NCI-H1092 (cell line): ENCODE results near the gene PRMT2.
"Not testable (repeated sequence)": the region's sequence is repeated elsewhere in the genome, so short reads cannot be mapped to it uniquely, and the experiment has no call there.

ENCODE experiments used
- DNase-seq: peaks from one replicate; lab custom pipeline; 2025; lab: John Stamatoyannopoulos, UW

Gene PRMT2

DNA sequence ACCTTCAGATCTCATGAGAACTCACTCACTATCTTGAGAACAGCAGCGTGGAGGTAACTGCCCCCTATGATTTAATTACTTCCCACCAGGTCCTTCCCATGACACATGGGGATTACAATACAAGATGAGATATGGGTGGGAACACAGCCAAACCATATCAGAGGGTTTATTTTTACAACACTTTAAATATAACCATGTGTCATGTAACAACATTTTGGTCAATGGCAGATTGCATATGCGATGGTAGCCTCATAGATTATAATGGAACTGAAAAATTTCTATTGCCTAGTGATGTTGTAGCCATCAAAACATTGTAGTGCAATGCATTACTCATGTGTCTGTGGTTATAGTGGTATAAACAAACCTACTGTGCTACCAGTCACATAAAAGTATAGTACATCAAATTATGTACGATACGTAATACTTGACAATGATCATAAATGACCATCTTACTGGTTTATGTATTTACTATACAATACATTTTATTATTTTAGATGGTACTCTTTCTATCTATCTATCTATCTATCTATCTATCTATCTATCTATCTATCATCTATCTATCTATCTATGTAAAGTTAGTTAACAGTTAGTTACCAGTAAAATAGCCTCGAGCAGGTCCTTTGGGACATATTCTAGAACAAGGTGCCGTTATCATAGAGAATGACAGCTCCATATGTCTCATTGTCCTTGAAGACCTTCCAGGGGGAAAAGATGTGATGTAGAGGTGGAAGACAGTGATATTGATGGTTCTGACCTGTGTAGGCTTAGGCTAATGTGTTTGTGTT lies 18.0 kb upstream of the PRMT2 start:
- DNase-seq = no peak

DNA sequence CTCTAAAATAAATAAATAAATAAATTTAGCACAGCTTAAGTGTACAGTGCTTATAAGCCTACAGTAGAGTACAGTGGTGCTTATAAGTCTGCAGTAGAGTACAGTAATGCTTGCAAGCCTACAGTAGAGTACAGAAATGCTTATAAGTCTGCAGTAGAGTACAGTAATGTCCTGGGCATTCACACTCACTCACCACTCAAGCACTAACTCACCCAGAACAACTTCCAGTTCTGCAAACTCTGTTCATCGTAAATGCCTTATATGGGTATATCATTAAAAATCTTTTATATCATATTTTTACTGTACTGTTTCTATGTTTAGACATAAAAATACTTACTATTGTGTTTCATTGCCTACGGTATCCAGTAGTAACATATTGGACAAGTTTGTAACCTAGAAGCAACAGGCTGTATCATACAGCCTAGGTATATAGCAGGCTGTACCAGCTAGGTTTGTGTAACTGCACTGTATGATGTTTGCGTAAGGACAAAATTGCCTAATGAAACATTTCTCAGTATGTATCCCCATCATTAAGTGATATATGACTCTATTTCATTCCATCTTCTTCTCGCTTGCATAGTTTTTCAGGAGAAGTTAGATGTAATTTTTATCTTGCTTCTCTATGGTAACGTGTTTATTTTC lies 16.6 kb upstream of the PRMT2 start:
- DNase-seq = no peak

DNA sequence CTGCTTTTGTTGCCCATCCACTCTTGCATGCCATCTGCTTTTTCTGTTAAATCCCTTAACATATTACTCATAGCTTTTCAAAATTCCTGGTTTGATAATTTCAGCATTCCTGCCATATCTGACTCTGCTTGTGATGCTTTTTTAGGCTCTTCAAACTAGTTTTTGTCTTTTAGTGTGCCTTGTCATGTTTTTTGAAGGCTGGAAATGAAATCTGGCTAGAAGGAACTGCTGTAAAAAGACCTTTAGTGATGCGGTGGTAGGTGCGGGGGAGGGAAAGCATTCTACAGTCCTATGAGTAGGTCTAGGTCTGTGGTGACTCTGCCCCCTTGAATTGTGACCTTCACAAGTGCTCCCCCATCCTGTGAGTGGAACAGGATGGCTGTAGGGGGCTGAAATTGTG lies 15.6 kb upstream of the PRMT2 start:
- no peak for DNase-seq

DNA sequence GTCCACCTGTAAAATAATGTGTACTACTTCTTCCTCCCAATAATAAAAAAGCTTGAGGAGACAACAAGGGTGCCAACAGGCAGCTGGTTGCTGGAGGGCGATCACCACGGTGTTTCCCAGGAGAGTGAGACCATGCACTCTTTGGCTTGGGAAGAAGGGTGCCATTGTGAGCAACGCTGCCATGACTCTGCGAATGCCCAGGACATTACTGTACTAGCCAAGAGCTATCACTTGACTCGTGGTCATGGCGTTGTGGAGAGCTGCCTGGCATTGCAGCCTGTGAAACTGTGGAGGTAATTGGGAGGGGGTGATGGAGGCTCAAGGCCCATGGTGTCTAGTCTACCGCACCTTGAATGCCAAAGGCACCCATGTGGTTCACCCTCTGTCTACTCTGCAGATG lies 14.6 kb upstream of the PRMT2 start:
- no peak for DNase-seq

DNA sequence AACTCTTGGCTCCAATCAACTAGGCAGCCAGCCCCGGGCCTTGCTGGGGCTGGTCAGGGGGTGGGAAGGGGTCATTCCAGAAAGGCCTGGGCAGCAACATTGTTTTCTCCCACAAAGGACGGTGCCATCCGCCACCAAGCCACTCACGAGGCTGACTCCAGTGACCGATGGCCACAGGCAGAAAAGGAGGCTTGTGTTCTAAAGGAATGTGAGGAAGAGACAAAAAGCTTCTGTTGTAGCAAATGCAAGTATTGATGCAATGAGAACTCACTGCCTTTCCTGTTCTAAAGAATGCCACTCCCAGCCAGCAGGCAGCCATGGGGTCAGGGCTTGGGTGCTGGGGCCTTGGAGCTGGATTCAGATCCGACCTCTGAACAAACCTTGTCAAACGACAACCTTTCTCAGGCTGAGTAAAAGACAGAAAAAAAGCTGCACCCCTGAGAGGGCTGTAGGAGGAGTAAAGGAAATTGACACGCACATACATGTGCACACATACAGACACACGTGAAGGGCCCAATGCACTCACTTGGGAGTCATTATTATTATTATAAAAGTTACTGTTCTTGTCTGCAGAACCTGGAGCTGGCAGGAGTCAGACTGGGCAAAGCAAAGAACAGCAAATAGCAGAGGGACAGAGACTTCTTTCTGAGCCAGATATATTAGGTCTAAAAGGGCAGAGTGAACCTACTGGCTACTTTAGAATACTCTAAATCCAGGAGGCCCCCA lies 13.9 kb upstream of the PRMT2 start:
- DNase-seq = no peak

DNA sequence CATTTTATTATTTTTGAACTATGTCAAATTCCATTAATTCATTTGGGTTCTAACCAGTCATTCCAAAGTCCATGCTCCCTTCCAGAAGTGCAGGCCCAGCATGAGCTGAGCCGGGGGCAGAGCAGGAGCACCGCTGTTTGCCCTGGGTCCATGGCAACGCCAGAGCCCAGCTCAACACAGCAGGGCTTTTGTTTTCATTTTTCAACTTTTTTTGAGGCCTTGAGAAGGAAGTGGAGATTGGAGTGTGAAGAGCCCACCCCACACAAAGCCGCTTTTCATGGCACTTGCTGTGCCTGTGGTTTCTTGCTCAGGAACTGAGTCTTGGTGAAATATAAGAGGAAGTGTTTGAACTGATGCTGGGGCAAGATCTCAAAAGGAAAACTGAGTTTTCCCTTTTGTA lies 13.2 kb upstream of the PRMT2 start:
- DNase-seq = no peak

DNA sequence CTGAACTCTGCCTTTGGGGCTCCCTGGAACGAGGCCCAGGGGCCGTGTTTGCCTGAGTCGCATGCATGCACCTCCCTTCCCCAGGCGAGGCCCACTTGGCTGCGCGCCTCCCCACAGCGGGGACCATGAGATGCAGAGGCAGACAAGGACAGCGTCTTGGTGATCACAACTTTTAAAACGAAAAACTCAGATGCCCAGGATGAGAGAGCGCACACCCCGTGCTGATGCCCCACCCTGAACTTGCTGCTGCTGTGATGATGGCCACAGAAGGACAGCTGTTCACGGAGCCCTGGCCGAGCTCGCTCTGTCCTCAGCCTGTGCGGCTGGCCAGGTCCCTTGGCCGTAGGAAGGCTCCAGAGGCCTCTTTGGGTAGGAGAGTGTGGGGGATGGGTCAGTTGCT lies 11.4 kb upstream of the PRMT2 start:
- no peak for DNase-seq

DNA sequence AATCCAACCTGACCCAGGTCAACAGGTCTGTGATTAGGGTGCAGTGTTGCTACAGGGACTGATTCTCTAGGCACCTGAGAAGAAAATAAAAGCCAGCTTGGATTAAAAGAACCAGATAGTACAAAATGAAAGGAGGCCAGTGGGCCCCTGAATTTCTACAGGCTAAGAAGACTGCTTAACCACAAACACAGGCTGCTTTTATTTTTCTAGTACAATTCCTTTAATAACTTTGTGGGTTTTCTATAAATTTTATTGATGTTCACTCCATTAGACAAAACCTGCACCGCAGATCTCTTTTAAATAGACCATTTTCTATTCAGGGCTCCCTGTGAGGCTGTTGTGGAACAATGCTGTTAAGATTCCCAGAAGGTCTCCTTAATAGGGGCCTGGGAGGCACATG lies 9.7 kb upstream of the PRMT2 start:
- DNase-seq = no peak

DNA sequence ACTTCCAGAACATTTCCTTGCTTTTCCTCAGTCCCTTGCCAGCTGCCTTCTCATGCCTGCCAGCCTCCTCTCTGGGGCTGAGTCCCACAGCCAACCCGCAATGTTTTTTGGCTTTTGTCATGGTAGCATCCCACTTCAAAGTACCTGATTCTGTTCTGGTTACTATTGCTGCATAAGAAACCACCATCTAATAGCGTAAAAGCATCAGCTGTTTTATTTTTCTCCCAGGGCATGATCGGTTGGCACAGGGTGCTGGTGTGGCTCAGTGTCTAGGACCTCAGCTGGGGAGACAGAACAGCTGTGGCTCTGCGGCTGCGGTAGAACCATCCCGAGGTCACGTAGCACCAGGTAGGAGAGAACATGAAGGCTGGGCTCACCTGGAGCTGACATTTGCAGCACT lies 8.9 kb upstream of the PRMT2 start:
- DNase-seq = no peak

DNA sequence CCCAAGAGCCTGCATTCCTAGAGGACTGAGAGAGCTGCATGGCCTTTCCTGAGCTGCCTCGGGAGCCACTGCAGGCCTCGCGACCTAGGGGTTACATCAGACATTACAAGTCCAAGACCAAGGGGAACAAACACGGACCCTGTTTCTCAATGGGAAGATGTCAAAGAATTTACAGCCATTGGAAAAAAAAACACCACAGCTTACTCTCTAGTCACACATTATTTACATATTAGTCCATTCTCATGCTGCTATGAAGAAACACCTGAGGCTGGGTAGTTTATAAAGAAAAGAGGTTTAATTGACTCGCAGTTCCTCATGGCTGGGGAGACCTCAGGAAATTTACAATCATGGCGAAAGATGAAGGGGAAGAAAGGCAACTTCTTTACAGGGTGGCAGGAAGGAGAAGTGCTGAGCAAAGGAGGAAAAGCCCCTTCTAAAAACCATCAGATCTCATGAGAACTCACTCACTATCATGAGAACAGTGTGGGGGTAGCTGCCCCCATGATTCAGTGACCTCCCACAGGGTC lies 8.4 kb upstream of the PRMT2 start:
- DNase-seq = no peak

DNA sequence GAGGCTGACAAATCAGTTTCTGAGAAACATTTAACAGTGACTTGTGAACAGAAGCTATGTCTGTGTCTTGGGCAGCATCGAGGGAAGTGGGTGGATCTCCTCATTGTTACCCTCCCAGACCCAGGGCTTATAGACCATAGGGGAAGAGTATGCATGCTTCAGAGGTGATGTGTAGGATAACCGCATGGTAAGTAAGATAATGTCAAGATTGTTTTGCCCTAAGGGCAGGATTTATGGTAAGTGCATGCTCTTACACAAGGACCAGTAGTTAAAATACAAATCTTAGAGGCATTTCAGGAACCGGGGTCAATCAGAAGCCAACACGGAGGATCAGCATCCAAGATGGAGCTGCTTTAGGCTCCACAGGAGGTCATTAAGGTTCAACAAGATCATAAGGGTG lies 7.7 kb upstream of the PRMT2 start:
- DNase-seq = no peak

DNA sequence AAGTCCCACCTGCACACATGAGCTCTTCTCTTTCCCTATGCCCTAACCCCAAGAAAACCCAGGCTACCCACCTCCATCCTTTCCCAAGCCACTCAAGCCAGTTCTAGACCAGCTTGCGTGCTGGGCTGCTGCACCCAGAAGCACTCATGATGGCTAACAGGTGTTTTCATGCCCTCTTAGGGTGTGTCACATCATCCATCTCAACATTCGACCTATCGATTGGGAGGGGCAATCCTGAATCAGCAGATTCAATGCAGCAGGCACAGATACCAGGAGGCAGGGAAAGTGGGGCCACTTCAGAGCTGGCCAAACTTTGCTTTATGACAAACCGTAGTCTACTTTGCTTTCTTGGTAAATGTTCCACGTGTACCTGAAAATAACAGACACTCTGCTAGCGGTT lies 6.6 kb upstream of the PRMT2 start:
- no peak for DNase-seq

DNA sequence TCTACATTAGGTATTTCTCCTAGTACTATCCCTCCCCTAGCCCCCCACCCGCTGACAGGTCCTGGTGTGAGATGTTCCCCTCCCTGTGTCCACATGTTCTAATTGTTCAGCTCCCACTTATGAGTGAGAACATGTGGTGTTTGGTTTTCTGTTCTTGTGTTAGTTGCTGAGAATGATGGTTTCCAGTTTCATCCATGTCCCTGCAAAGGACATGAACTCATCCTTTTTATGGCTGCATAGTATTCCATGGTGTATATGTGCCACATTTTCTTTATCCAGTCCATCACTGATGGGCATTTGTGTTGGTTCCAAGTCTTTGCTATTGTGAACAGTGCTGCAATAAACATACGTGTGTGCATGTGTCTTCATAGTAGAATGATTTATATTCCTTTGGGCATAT lies 4.6 kb upstream of the PRMT2 start:
- DNase-seq = not testable (repeated sequence)

DNA sequence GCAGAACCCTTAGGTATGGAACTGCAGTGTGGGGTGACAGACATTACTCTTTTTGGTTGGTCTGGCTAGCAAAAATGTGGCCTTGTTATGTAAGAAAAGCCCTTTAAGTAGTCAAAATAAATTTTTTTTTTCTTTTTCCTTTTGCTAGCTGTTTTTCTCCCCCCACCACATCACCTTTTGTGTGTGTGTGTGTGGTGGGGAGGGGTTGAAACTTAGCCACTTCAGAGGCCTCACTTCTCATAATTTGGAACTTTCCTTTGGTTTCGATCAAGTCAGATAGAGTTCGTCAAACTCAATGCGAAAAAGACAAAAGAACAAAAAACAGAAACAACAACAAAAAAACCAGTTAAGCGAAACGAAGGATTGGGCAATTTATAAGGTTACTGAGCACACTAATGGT lies 1.9 kb upstream of the PRMT2 start:
- no peak for DNase-seq

DNA sequence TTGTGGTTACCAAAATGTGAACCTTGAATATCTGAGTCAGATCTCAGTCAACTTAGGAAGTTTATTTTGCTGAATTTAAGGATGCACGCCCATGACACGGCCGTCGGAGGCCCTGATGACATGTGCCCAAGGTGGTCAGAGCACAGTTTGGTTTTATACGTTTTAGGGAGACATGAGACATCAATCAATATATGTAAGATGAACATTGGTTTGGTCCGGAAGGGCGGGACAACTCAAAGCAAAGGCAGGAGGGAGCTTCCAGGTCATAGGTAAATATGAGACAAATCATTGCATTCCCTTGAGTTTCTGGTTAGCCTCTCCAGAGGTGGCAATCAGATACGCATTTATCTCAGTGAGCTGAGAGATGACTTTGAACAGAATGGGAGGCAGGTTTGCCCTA lies 1.0 kb upstream of the PRMT2 start:
- DNase-seq = no peak

DNA sequence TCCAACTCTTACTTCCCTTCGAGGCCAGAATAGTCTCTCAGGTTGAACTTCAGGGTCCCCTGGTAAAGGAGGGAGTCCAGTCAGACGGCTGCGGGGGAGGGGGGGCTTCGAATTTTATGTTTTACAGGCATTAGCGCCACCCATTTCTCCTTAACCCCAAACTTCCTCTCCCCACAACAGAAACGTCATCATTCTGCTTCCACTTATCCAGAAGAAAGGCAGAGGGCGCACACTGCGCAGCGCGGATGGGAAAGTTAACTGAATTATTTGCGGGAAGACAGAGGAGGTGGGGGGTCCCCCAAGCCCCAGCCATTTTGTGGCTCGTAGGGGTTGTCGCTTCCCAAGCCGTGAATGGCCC lies 529 bp upstream of the PRMT2 start:
- DNase-seq = peak; percentile 72

DNA sequence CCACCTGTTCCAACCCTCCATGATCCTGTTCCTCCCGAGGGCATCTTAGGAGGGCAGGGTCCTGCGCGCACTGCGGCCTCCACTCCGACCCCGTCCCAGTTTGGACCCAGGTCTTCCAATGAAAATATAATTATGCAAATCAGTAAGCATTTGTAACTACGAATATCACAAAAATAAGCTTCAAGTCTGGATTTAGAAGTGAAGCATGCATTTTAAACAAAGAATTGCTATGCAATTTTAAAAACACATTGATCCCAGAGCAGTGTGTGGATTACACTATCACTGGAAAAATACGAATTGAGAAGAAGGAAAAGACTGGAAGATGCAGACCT lies 673 bp downstream of the PRMT2 start:
- DNase-seq = no peak

DNA sequence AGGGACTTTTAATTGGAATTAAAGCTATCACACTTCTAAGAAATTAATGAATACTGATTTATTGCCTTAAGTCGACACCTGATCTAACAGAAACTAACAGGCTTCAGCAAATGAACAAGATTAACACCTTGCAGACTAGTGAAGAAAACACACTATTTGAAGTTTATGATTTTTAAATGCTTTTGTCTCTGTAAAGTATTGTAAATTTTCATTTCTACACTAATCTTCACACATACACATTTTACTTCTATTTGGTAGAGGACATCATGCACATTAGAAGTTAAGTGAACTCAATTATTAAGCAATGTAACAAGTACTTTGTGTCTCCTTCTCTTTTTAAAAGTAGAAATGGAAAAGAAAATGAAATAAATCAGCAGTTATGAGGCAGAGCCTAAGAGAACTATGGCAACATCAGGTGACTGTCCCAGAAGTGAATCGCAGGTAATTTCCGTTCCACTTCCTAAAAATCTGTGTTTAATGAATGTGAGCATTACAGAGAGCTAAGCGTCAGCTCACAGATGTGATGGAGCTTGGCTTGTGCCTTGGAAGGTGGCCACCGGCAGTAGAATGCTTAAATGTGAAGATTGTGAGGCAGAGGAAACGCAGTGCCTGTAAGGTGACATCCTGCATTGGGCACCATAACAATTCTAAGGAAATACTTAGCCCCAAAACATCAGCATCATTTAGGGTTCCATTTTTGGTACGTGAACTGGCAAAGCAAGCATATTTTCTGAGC lies 1.2 kb downstream of the PRMT2 start:
- no peak for DNase-seq

DNA sequence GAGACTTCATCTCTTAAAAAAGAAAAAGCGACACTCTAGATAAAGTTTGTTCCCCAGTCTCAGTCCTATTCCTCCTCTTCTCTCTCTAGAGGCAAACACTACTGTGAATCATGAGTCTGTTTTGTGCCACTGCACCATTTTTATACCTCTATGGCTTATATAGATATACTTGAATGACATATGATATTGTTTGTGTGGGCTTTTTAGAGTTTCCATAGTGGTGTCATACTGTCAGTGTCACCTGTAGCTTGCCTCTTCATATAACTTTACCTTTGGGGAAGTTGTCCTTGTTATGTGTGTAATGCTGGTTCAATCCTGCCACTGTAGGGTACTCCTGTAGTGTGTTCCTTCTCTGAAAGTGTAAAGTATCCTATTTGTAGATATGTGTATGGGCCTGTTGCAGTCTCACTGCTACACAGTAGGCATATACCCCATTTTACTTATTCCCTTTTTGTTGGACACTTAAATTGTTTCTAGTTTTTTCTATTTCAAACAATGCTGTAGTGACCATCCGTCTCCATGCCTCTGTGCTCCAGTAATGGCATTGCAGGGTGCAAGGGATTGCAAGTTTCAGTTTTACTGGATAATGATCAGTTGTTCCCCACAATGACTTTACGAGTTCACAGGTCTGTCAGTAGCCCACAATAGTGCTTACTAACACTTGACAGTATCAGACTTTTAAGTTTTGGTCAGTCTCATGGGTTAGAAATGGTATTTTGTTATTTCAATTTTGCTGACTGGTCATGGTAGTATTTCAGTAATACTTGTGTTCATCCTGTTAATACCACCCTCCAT lies 2.7 kb downstream of the PRMT2 start:
- DNase-seq = no peak

DNA sequence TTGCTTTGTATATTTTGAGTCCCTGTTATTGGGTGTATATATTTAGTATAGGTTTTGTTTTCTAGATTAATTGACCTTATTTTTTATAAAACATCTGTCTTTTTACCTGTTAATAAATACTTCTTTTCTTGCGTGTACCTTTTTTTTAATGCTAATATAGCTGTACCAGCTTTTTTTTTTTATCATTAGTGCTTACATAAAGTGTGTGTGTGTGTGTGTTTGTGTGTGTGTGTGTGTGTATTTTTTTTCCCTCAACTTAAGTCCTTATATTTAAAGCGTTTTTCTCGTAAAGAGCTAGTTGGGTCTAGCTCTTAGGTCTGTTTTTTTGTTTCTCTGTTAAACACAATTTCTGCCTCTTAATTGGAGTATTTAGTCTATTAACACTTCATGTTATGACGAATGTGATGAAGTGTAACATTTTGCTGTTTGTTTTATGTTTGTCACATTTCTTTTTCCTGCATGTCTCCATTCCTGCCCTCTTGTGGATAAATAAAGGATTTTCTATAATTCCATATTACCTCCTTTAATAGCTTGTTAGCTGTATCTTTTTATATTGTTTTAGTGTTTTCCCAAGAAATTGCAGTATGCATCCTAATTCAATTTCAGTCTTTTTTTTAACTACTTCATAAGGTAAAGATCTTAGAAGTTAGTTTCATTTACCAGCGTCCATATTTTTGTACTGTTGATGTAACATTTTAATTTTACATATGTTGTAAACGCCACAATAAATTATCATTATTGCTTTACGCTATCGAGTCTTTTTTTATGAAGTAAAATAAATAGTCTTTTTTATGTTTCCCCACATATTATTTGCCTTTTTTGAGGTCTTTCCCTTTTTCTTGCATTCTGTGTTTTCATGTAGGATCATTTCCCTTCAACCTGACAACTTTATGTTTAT lies 4.3 kb downstream of the PRMT2 start:
- no peak for DNase-seq

DNA sequence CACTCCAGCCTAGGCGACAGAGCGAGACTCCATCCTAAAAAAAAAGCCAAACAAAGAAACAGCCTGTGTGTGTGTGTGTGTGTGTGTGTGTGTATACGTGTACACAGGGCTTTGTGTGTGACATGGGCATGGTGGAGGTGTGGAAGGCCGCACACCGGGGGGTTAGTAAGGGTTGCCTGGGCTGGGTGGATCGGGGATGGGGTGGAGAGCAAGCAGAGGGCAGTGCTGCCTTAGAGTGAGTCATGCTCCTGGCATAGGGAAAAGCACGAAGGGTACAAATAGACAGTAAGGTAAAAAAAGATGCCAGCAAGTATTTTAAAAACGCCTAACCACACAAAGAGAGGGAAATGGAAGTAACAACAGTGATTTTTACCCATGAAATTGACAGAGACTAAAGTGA lies 6.2 kb downstream of the PRMT2 start:
- DNase-seq = no peak
